Stimulated activated CD4-positive, alpha-beta T cell treated with anti-CD3 and anti-CD28 coated beads, Interleukin-4, amount 100 ng/mL, for 48 hours (primary cell): Measurements from ENCODE around the gene PLBD1.
A peak's percentile ranks its signal among the peaks of the same experiment; 100 is the strongest.

Experiments used
- DNase-seq, 2 donors: peaks; one replicate each; pipeline ENCODE4 v3.0.0-alpha.2; 2020; ENCODE audit warnings: low read depth in 2 of 2

Gene PLBD1, protein sequence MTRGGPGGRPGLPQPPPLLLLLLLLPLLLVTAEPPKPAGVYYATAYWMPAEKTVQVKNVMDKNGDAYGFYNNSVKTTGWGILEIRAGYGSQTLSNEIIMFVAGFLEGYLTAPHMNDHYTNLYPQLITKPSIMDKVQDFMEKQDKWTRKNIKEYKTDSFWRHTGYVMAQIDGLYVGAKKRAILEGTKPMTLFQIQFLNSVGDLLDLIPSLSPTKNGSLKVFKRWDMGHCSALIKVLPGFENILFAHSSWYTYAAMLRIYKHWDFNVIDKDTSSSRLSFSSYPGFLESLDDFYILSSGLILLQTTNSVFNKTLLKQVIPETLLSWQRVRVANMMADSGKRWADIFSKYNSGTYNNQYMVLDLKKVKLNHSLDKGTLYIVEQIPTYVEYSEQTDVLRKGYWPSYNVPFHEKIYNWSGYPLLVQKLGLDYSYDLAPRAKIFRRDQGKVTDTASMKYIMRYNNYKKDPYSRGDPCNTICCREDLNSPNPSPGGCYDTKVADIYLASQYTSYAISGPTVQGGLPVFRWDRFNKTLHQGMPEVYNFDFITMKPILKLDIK

DNA sequence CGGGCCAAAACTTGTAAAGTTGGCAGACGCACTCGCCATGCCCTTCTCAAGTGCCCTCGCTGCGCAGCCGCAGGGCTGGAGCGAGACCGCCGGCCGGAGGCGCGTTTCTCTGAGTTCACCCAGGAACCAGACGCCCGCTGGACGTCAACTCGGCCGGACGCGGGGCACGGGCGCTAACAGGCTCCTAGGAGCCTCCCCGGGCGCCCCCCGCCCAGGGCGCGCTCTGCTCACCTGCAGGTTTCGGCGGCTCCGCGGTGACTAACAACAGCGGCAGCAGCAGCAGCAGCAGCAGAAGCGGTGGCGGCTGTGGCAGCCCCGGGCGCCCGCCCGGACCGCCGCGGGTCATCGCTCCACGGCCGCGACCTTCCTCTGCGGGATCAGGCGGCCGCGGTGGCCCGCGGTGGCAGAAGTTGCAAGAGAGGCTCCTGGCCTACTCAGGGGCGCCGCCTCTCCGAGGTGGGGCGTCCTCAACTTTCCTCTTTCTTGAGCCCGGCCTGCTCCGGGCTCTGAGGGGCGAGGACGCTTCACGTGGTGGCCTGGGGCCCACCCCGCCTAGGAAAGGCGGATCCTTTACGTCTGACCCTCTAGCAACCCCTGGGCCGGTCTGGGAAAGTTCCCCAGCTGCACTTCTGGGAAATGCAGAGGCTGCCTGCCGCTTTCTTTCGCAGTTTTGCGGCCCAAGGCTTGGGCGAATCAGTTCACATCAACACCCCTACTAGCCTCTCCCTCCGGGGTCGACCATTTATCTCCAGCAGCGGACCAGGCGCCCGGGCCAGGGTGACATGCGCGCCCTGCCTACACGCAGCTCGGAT is at the start of gene PLBD1:
Gene PLBD1 (minus strand): TSS at position 533 of the 812 bp plus-strand sequence. CDS start 187 bp downstream, at position 346.
- DNase-seq, result peak in 1 of 2 donors; percentile 12

DNA sequence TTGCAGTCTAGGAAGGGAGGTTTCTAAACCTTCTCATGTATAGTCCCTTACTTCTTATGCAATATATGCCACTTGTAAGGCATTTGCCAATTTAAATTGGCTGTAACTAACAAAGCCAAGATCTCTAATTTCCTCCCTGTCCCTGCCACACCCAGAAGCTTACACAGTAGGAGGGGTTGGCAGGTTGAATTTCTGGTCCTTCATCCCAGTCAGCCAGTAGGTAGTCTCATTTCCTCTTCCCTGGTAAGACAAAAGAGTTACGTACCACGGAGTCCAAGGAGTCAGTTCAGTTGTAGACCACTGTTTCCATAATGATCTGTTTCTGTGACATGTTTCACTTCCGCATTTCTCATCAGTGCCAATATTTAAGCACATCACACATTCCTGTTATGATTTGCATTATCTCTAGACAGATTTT is 47.0 kb upstream of the PLBD1 start:
- DNase-seq, result no peak

- no peak for DNase-seq
These were observed 46.0 kb upstream of the PLBD1 start for GRCh38 chr12:14613718-14614117.

DNA sequence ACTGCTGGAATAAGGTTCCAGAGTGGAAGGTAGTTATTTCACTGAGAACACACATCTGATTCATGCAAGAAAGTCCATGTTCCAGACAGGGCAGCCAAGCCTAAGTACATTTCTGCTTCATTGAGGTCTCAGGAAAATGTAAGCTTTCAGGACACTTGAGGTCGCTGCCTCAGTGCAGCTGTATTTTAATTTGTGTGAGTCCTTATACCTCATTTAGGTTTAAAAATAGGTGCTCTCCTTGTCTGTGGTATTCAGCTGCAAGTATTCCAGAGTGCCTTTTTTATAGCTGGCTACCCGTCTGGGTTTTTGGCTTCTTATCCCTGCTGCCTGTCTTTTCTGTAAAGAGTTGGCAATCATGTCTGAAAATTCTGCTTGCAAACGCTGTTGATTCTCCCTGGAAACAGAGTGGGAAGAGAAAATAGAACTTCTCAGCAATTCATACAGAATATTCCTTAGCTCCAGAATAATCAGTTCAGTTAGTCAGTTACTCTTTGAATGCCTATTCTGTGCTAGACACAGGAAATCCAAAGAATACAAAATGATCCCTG is 45.3 kb upstream of the PLBD1 start:
- no peak for DNase-seq

GRCh38 chr12:14612250-14612649 is 44.6 kb upstream of the PLBD1 start:
- DNase-seq, result no peak

- DNase-seq, result no peak
These were observed 44.0 kb upstream of the PLBD1 start for GRCh38 chr12:14611640-14612203.

DNA sequence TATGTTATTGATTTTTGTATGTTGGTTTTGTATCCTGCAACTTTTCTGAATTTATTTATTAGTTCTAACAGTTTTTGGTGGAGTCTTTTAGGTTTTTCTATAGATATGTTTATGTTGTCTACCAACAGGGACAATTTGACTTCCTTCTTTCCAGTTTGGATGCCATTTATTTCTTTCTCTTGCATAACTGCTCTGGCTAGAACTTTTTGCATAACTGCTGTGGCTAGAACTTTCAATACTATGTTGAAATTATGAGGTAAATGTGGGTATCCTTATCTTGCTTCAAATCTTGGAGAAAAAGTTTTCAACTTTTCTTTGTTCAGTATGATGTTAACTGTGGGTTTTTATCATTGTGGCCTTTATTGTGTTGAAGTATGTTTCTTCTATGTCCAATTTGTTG is 39.9 kb upstream of the PLBD1 start:
- DNase-seq, result no peak

DNA sequence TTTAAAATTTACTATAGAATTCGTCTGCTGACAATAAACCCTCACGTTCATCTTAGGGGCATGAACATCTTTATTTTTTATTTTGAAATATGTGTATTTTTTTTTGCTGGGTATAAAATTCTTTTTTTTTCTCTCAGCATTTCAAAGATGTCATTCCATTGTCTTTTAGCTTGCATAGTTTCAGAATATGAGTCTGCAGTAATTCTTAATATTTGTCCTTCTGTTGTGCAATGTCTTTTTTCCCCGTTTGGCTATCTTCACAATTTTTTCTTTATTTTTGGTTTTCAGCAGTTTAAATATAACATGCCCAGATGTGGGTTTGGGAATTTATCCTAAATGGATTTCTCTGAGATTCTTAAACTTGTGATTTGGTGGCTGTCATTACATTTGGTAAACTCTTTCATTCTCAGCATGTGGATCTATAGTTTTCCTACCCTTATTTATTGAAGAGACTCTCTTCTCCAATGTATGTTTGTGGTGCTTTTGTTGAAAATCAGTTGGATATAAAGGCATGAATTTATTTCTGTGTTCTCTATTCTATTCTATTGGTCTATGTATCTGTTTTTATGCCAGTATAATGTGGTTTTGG is 37.8 kb upstream of the PLBD1 start:
- DNase-seq, result no peak

- no peak for DNase-seq
These were observed 34.2 kb upstream of the PLBD1 start for GRCh38 chr12:14601692-14602478.

DNA sequence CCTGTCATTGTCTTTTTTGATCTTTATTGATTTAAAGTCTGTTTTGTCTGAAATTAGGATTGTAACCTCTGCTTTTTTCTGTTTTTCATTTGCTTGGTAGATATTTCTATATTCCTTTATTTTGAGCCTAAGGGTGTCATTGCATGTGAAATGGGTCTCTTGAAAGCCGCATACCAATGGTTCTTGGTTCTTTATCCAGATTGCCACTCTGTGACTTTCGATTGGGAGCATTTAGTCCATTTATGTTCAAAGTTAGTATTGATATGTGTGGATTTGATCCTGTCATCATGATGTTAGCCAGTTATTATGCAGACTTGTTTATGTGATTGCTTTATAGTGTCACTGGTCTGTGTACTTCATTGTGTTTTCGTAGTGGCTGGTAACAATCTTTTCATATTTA is 29.8 kb upstream of the PLBD1 start:
- DNase-seq, result no peak

- no peak for DNase-seq
These were observed 24.0 kb upstream of the PLBD1 start for GRCh38 chr12:14591719-14592118.

GRCh38 chr12:14589169-14590004 is 21.7 kb upstream of the PLBD1 start:
- no peak for DNase-seq

GRCh38 chr12:14588571-14588970 is 20.9 kb upstream of the PLBD1 start:
- no peak for DNase-seq

- DNase-seq, result no peak
These were observed 11.0 kb upstream of the PLBD1 start for GRCh38 chr12:14578646-14579045.

DNA sequence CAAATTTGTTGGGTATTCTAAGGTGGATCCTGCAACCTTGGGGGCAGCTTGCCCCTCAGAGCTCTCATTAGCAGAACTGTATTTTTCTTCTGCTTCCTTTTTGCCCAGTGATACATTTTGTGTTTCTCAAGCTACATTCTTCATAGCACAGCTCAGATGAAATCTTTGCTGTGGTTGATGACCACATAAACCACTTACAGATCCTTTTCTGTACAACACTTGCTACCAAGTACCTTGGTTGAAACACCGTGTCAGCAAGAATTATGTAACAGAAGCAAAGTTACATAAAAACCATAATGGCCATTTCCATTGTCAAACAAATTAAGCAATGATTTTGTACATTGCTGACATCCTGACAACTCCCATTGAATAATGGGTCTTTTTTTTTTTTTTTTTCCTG is 9.7 kb upstream of the PLBD1 start:
- no peak for DNase-seq

DNA sequence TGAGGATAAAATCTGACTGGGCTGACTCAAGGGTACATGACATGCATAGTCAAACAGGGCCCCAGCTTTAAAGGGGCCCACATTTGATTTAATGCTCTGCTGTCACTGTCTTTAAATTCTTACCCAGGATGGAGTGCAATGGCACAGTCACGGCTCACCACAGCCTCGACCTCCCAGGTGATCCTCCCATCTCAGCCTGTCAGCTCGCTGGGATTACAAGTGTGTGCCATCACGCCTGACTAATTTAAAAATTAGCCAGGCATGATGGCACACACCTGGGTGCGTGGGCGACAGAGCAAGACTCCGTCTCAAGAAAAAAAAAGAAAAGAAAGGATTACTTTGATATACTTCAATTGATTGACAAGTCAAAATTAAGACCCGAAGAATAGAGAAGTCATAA is 9.2 kb upstream of the PLBD1 start:
- no peak for DNase-seq

GRCh38 chr12:14575585-14575984 is 7.9 kb upstream of the PLBD1 start:
- DNase-seq, result no peak

DNA sequence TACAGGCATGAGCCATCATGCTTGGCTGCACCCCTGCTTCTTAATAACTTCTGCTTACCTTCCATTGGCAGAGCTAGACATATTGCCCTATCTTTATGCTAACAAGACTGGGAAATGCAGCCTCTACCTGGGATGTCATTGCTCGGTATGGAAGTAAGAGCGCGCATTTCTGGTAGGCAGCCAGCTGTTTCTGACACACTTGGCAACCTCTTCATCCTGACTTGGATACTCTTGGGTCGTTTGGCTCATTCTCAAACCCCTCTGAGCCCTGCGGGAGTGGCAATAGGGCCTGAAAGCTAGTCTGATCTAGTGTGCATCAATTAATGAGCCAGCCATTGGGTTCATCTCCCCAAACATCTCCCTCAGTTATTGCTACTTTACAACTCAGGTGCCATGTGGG is 5.4 kb upstream of the PLBD1 start:
- no peak for DNase-seq

GRCh38 chr12:14572401-14572800 is 4.7 kb upstream of the PLBD1 start:
- DNase-seq, result no peak

GRCh38 chr12:14571779-14572178 is 4.1 kb upstream of the PLBD1 start:
- DNase-seq, result no peak
